T-helper 1 cell treated with Interleukin-12 subunit alpha and Interleukin-12 subunit beta and Interleukin-4 antibody, amounts not matched to agents 30 μg/mL and 1 μg/mL, for 36 hours (primary cell): ENCODE measurements around the gene KRTAP13-1.

ENCODE experiments used
- H3K27ac Mint-ChIP-seq: one replicate; pipeline ENCODE4 v1.8.0; 2021; ENCODE audit warnings: mild to moderate bottlenecking, mixed read lengths
- H3K27me3 Mint-ChIP-seq: one replicate; pipeline ENCODE4 v1.8.0; 2021; ENCODE audit warnings: low read depth, mixed read lengths
- H3K36me3 Mint-ChIP-seq: one replicate; pipeline ENCODE4 v1.8.0; 2021; ENCODE audit warnings: low read depth, mixed read lengths
- H3K4me1 Mint-ChIP-seq: one replicate; pipeline ENCODE4 v1.8.0; 2021; ENCODE audit warnings: low read depth, mixed read lengths
- H3K4me3 Mint-ChIP-seq: one replicate; pipeline ENCODE4 v1.8.0; 2021; ENCODE audit warnings: mild to moderate bottlenecking, moderate library complexity, mixed read lengths
- H3K9me3 Mint-ChIP-seq: one replicate; pipeline ENCODE4 v1.8.0; 2021; ENCODE audit warnings: mixed read lengths

KRTAP13-1 gene

GRCh38 chr21:30434033-30434631, 38.3 kb downstream of the KRTAP13-1 start:
- no peaks in the 10 kb centered on the region for H3K4me1 Mint-ChIP-seq
- no peaks in the 10 kb centered on the region for H3K9me3 Mint-ChIP-seq
- H3K27ac Mint-ChIP-seq = no peak overlapping the region
- H3K27me3 Mint-ChIP-seq = no peaks in the 10 kb centered on the region
- H3K4me3 Mint-ChIP-seq = no peak overlapping the region
- H3K36me3 Mint-ChIP-seq = no peaks in the 10 kb centered on the region

- Mint-ChIP-seq H3K27me3 (no peaks in the 10 kb centered on the region), H3K27ac (no peak overlapping the region), H3K36me3 (no peaks in the 10 kb centered on the region), H3K4me3 (no peak overlapping the region), H3K4me1 (no peaks in the 10 kb centered on the region), H3K9me3 (no peaks in the 10 kb centered on the region)
These were observed 41.3 kb downstream of the KRTAP13-1 start for GRCh38 chr21:30437010-30437565.

DNA sequence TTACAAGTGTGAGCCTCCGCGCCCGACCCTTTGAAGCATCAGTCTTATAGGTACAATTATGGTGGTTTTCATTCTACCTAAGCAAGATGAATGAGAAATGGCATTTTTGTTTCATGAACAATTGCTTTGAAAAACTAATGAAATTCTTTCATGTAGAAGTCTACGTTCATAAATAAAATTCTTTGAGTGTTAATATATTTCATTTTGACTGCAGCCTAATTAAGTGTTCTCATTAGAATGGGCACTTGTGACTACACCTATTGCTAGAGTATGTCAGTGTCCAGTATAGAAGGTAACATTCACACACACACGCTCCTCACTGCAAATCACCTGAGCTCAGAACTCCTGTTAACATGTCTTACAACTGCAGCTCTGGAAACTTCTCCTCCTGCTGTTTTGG, 44.1 kb downstream of the KRTAP13-1 start, which contains the start of gene KRTAP15-1:
KRTAP15-1 (plus strand) TSS at position 301 of the 400 bp plus-strand sequence; CDS start at position 354, 53 bp downstream.
- no peak within 1 kb of the TSS for H3K4me3 Mint-ChIP-seq
- H3K27ac Mint-ChIP-seq = no peak within 1 kb of the TSS
- no peaks in the 10 kb centered on the region for H3K36me3 Mint-ChIP-seq
- no peaks in the 10 kb centered on the region for H3K9me3 Mint-ChIP-seq
- no peaks in the 10 kb centered on the region for H3K4me1 Mint-ChIP-seq
- H3K27me3 Mint-ChIP-seq = no peaks in the 10 kb centered on the region

GRCh38 chr21:30443226-30443625, 47.4 kb downstream of the KRTAP13-1 start:
- H3K9me3 Mint-ChIP-seq = no peaks in the 10 kb centered on the region
- no peak overlapping the region for H3K27ac Mint-ChIP-seq
- no peaks in the 10 kb centered on the region for H3K27me3 Mint-ChIP-seq
- H3K36me3 Mint-ChIP-seq = no peaks in the 10 kb centered on the region
- H3K4me1 Mint-ChIP-seq = no peaks in the 10 kb centered on the region
- H3K4me3 Mint-ChIP-seq = no peak overlapping the region

DNA sequence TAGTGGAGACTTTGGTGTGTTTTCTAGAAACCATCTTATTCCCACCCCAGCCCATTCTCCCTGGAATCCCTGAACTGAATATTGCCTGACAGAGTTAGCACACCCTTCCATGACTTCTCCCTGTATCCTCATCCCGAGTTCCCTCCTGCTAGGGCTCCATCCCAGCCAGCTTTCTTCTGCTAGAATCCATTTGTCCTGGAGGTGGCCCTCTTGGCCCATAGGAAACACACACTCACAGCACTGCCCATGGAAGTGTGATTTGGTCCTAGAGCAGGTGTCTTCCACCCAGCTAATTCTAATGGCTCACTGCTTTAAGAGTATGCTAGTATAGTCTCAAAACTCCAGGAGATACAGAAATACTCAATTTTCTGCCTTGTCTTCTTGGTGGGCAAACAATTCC, 48.4 kb downstream of the KRTAP13-1 start:
- Mint-ChIP-seq H3K4me1 (no peaks in the 10 kb centered on the region), H3K27me3 (no peaks in the 10 kb centered on the region), H3K4me3 (no peak overlapping the region), H3K36me3 (no peaks in the 10 kb centered on the region), H3K27ac (no peak overlapping the region), H3K9me3 (no peaks in the 10 kb centered on the region)
